K562 treated with DMSO at 1 percent for 48 hours (cell line): ENCODE data around the gene AQP9. TPM values are rescaled to one million over a fixed set of nuclear protein-coding genes. Genes with fewer than 3 reads are reported as not detected.

Source experiments
- total RNA-seq: library from RNA; unstranded; fragments of 300-600 nt; gene quantifications from 2 replicates; pipeline ENCODE4 v1.2.3, GENCODE V29; 2022; ENCODE audit warnings: low replicate concordance; ENCODE audit errors: extremely low read depth

The AQP9 gene, protein sequence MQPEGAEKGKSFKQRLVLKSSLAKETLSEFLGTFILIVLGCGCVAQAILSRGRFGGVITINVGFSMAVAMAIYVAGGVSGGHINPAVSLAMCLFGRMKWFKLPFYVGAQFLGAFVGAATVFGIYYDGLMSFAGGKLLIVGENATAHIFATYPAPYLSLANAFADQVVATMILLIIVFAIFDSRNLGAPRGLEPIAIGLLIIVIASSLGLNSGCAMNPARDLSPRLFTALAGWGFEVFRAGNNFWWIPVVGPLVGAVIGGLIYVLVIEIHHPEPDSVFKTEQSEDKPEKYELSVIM
- not detected in 2 replicates for total RNA-seq

DNA sequence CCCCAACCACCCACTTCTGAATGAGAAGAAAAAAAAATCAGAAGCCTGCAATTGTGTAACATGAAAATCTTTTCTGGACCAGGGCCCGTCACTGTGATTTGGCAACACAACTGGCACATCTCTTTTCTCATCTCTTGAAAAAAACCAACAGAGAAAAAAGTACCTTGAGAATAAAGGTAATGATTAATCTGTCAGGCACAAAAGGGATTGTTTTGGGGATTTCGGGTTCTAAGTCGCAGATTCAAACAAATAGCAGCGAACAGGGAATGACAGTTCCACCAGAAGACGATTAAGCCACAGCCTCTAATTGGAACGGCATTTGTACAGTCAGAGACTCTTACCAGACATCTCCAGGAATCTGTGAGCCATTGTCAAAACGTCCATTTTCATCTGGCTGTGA, at the start of gene AQP9:
AQP9 (plus strand) TSS at position 276 of the 400 bp plus-strand sequence. CDS start 185 bp downstream, outside the sequence.

Other genes with a start within 250 kb of the AQP9 start
- gene ALDH1A2, start 72.7 kb upstream of the AQP9 start, total RNA-seq = 88.1 TPM in 1 of 2 replicates, not detected in the other